Measurements from ENCODE around the gene PCSK5.
A peak's percentile ranks its signal among the peaks of the same experiment; 100 is the strongest.

PCSK5 gene

DNA sequence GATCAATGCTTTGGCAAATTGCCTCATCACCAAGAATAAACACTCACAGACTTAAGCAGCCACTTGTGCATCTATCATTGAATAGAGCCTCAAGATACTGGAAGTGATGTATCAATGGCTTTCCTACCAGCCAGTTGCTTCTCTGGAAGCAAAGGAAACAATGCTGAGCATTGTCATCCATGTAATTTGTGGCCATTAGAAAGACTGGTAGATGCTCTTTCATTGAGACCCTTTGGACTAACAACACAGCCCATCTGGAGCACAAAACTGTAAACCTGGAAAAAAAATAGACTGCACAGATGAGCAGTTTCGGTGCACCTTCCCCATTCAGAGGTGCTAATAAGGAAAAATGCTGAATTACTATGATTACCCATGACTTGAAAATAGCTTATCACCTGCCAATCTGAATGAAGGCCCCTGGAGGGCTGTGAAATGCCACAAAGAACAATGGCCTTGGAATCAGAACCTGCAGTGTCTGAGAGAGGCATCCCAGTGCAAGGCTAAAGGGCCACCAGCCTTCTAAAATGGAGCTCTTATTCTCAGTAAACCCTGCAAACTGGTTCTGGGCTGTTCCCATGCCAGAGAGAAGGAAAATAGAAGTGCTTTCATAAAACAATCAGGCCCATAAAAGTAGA, 376.3 kb downstream of the PCSK5 start:
- no peak for DNase-seq
- Histone ChIP-seq H3K36me3 (replicated peaks) (no peaks in the 10 kb centered on the region), H3K27me3 (replicated peaks) (no peaks in the 10 kb centered on the region), H3K4me3 (ENCODE audit: low read depth, low read length) (no peak overlapping the region), H3K27ac (no peak overlapping the region)
- TF ChIP-seq CTCF (IDR thresholded peaks at IDR 0.05; ENCODE audit: low read depth, low read length, missing control alignments) = no peak
- in situ Hi-C loops (cut with HindIII; ENCODE audit: low pct_ligation_motif_present, low sequenced_read_pairs) = no loop called here

DNA sequence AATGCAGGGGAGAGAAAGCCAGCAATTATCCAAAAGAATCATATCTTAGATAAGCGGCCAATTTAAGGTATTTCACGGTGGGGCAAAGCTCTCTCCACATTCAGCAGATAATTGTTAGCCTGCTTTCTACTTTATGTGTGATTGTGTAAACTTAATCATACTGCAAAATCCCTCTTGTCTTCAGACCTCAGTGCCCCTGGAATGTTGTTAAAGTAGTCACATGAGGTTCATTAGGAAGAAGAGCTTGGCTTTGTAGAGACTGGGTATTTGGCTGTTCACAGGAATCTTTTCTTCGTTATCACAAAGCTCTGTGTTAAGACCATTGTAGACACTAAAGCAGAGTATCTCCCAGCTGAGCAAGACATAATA, 376.8 kb downstream of the PCSK5 start:
- Histone ChIP-seq H3K27ac (no peak overlapping the region), H3K27me3 (replicated peaks) (no peaks in the 10 kb centered on the region), H3K36me3 (replicated peaks) (no peaks in the 10 kb centered on the region), H3K4me3 (ENCODE audit: low read depth, low read length) (no peak overlapping the region)
- TF ChIP-seq CTCF (IDR thresholded peaks at IDR 0.05; ENCODE audit: low read depth, low read length, missing control alignments) = no peak
- DNase-seq = no peak
- in situ Hi-C loops (cut with HindIII; ENCODE audit: low pct_ligation_motif_present, low sequenced_read_pairs) = no loop called here

DNA sequence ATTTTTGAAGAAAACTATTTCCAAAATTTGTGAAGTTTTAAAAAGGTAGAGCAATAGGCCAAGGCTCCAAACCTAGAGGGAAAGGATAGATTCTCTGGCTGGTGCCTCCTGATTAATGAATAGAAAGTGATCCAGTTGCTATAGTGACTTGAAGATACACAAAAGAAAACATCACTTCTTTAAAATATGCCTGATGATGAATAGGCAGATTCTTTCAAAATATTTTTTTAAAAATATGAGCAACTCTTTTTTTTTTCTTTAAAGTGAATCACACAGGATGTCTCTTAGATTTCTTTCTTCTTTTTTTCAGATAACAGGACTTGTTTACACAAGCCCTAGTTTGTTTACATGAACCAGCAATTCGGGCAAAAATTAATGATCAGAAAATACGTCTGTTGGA, 379.3 kb downstream of the PCSK5 start:
- in situ Hi-C loops (cut with HindIII; ENCODE audit: low pct_ligation_motif_present, low sequenced_read_pairs) = no loop called here
- H3K27ac ChIP-seq = peak overlapping the region; percentile 58
- DNase-seq = peak; percentile 8
- no peak for TF ChIP-seq CTCF (IDR thresholded peaks at IDR 0.05; ENCODE audit: low read depth, low read length, missing control alignments)
- H3K27me3 ChIP-seq (replicated peaks) = no peaks in the 10 kb centered on the region
- no peaks in the 10 kb centered on the region for H3K36me3 ChIP-seq (replicated peaks)
- no peak overlapping the region for H3K4me3 ChIP-seq (ENCODE audit: low read depth, low read length)

DNA sequence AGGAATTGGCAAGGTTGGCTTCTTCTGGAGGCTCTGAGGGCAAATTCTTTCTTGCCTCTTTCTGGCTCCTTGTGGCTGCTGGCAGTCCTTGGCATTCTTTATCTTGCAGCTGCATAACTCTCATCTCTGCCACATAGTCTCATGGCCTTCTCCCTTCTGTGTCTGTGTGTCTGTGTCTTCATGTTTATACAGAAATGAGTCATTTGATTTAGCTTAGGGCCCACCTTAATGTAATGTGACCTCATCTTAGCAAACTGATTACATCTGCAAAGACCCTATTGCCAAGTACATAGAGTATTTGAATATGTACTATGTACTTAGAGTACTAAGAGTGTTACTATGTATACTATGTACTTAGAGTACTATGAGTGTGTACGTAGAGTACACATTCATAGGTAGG, 381.3 kb downstream of the PCSK5 start:
- TF ChIP-seq CTCF (IDR thresholded peaks at IDR 0.05; ENCODE audit: low read depth, low read length, missing control alignments) = no peak
- in situ Hi-C loops (cut with HindIII; ENCODE audit: low pct_ligation_motif_present, low sequenced_read_pairs) = no loop called here
- Histone ChIP-seq H3K4me3 (ENCODE audit: low read depth, low read length) (no peak overlapping the region), H3K27me3 (replicated peaks) (no peaks in the 10 kb centered on the region), H3K36me3 (replicated peaks) (no peaks in the 10 kb centered on the region), H3K27ac (no peak overlapping the region)
- peak; percentile 47 for DNase-seq

- DNase-seq = no peak
- no peak for TF ChIP-seq CTCF (IDR thresholded peaks at IDR 0.05; ENCODE audit: low read depth, low read length, missing control alignments)
- Histone ChIP-seq H3K36me3 (replicated peaks) (no peaks in the 10 kb centered on the region), H3K27me3 (replicated peaks) (no peaks in the 10 kb centered on the region), H3K4me3 (ENCODE audit: low read depth, low read length) (no peak overlapping the region), H3K27ac (no peak overlapping the region)
- in situ Hi-C loops (cut with HindIII; ENCODE audit: low pct_ligation_motif_present, low sequenced_read_pairs) = no loop called here
Measured at GRCh38 chr9:76289042-76289441, 398.6 kb downstream of the PCSK5 start.

DNA sequence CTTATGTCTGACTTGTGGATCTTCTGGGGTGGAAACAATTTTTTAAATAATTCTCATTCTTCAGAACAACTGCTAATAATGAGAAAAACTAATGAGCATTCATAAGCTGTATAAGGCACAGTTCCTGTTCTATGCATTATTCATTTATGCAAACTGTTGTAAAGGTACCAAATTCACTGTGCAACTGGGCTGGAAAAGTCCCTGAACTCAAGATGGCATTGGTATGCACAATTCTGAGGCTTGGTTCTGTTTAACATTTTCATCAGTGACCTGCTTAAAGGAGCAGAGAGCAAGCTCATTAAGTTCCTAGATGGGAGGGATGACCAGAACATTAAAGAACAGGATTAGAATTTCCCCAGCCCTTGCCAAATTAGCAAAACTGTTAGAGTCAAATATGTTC, 399.2 kb downstream of the PCSK5 start:
- Histone ChIP-seq H3K27ac (no peak overlapping the region), H3K4me3 (ENCODE audit: low read depth, low read length) (no peak overlapping the region), H3K27me3 (replicated peaks) (no peaks in the 10 kb centered on the region), H3K36me3 (replicated peaks) (no peaks in the 10 kb centered on the region)
- in situ Hi-C loops (cut with HindIII; ENCODE audit: low pct_ligation_motif_present, low sequenced_read_pairs) = no loop called here
- no peak for TF ChIP-seq CTCF (IDR thresholded peaks at IDR 0.05; ENCODE audit: low read depth, low read length, missing control alignments)
- DNase-seq = no peak
